Loucy (cell line): ENCODE measurements around the gene TP73.

ENCODE experiments used
- H2AFZ ChIP-seq: fragments of 200-600 bp; sonication (generic); 2 replicates; pipeline ENCODE4 v1.6.0; 2016; ENCODE audit warnings: antibody characterized with exemption, mild to moderate bottlenecking, low read length, moderate library complexity
- H3F3A ChIP-seq: fragments of 200-600 bp; 2 replicates; pipeline ENCODE4 v1.6.0; 2016; ENCODE audit warnings: antibody characterized with exemption, low read depth, mild to moderate bottlenecking
- H3K27me3 ChIP-seq: fragments of 200-600 bp; sonication (generic); 2 replicates; pipeline ENCODE4 v1.6.1; 2014; ENCODE audit warnings: low read length, mild to moderate bottlenecking; ENCODE audit not compliant: insufficient read depth, poor library complexity, severe bottlenecking
- H3K36me3 ChIP-seq: fragments of 200-600 bp; sonication (generic); 2 replicates; pipeline ENCODE4 v1.6.1; 2016; ENCODE audit warnings: low read length; ENCODE audit not compliant: insufficient read depth
- H3K4me1 ChIP-seq: fragments of 200-600 bp; sonication (generic); 2 replicates; pipeline ENCODE4 v1.5.1; 2014; ENCODE audit warnings: low read length, mild to moderate bottlenecking; ENCODE audit not compliant: insufficient read depth, poor library complexity, severe bottlenecking
- H3K4me2 ChIP-seq: fragments of 200-600 bp; sonication (generic); 2 replicates; pipeline ENCODE4 v1.6.0; 2014; ENCODE audit warnings: antibody characterized with exemption, low read length, low read depth, mild to moderate bottlenecking; ENCODE audit not compliant: poor library complexity, severe bottlenecking
- H3K4me3 ChIP-seq: fragments of 200-600 bp; sonication (generic); 2 replicates; pipeline ENCODE4 v1.5.1; 2014; ENCODE audit warnings: low read length, mild to moderate bottlenecking, mixed read lengths; ENCODE audit not compliant: poor library complexity, severe bottlenecking
- H3K79me2 ChIP-seq: fragments of 200-600 bp; sonication (generic); 2 replicates; pipeline ENCODE4 v1.6.1; 2014; ENCODE audit warnings: low read length; ENCODE audit not compliant: insufficient read depth
- H3K9ac ChIP-seq: fragments of 200-600 bp; sonication (generic); 2 replicates; pipeline ENCODE4 v1.6.0; 2014; ENCODE audit warnings: mild to moderate bottlenecking, low read depth, low read length, moderate library complexity; ENCODE audit not compliant: poor library complexity, severe bottlenecking
- H3K9me2 ChIP-seq: fragments of 200-600 bp; sonication (generic); replicated peaks from 2 replicates; pipeline ENCODE4 v1.6.1; 2016; ENCODE audit warnings: low read depth, low read length, mixed read lengths
- H3K9me3 ChIP-seq: fragments of 200-600 bp; sonication (generic); 2 replicates; pipeline ENCODE4 v1.6.1; 2014; ENCODE audit warnings: mild to moderate bottlenecking, antibody characterized with exemption, low read length, low read depth; ENCODE audit not compliant: insufficient read depth
- H4K20me1 ChIP-seq: fragments of 200-600 bp; sonication (generic); 2 replicates; pipeline ENCODE4 v1.6.0; 2014; ENCODE audit warnings: antibody characterized with exemption, low read length, mild to moderate bottlenecking; ENCODE audit not compliant: insufficient read depth, poor library complexity, severe bottlenecking
- CTCF ChIP-seq: fragments of 200-600 bp; sonication (generic); conservative IDR thresholded peaks from 2 replicates; pipeline ENCODE4 v1.5.1; 2014; ENCODE audit warnings: mild to moderate bottlenecking, antibody characterized with exemption, low read length
- EZH2phosphoT487 ChIP-seq: fragments of 200-600 bp; IDR thresholded peaks from 2 replicates; pipeline ENCODE4 v1.6.1; 2018; ENCODE audit warnings: antibody characterized with exemption, mild to moderate bottlenecking, moderate library complexity, borderline replicate concordance

TP73 gene

GRCh38 chr1:3730543-3731247 is 78.4 kb downstream of the TP73 start:
- Histone ChIP-seq H3K9me3 (no peaks in the 10 kb centered on the region), H3K4me2 (no peak overlapping the region), H4K20me1 (no peaks in the 10 kb centered on the region), H3K4me3 (no peak overlapping the region), H2AFZ (no peak overlapping the region), H3K79me2 (no peaks in the 10 kb centered on the region), H3K9me2 (no peaks in the 10 kb centered on the region), H3F3A (no peaks in the 10 kb centered on the region), H3K4me1 (no peaks in the 10 kb centered on the region), H3K27me3 (no peaks in the 10 kb centered on the region), H3K36me3 (no peaks in the 10 kb centered on the region), H3K9ac (no peak overlapping the region)
- TF ChIP-seq EZH2phosphoT487: no peak
- TF ChIP-seq CTCF: no peak

- H3K4me2 ChIP-seq: no peak overlapping the region
- no peaks in the 10 kb centered on the region for H3K4me1 ChIP-seq
- no peak for TF ChIP-seq EZH2phosphoT487
- TF ChIP-seq CTCF: no peak
Observed at GRCh38 chr1:3731583-3732433, 79.5 kb downstream of the TP73 start.

DNA sequence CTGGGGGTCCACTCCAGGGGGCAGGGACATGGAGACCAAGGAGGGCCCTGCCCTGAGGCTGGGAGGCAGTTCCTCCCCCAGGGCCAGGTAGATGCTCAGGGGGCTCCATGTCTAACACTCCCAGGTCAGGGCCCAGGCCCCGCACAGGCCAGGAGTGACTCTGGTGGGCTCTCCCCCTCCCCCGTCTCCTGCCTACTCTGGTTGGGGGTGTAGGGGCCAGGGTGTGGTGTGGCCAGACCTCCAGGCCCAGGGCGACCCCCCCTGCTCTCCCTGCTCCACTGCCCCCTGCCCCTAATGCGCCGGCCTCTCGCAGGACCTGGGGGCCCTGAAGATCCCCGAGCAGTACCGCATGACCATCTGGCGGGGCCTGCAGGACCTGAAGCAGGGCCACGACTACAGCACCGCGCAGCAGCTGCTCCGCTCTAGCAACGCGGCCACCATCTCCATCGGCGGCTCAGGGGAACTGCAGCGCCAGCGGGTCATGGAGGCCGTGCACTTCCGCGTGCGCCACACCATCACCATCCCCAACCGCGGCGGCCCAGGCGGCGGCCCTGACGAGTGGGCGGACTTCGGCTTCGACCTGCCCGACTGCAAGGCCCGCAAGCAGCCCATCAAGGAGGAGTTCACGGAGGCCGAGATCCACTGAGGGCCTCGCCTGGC is 80.2 kb downstream of the TP73 start:
- Histone ChIP-seq H3K4me3 (no peak overlapping the region), H3K9ac (no peak overlapping the region), H3K79me2 (no peaks in the 10 kb centered on the region), H3K27me3 (no peaks in the 10 kb centered on the region), H3K4me1 (no peaks in the 10 kb centered on the region), H3K4me2 (no peak overlapping the region), H3F3A (no peaks in the 10 kb centered on the region), H3K9me2 (no peaks in the 10 kb centered on the region), H3K9me3 (no peaks in the 10 kb centered on the region), H4K20me1 (no peaks in the 10 kb centered on the region), H3K36me3 (no peaks in the 10 kb centered on the region), H2AFZ (no peak overlapping the region)
- TF ChIP-seq CTCF: no peak
- no peak for TF ChIP-seq EZH2phosphoT487

More at GRCh38 chr1:3731583-3732433, 79.5 kb downstream of the TP73 start:
- no peaks in the 10 kb centered on the region for H3F3A ChIP-seq
- no peaks in the 10 kb centered on the region for H3K36me3 ChIP-seq
- no peak overlapping the region for H3K4me3 ChIP-seq
- H3K9me2 ChIP-seq: no peaks in the 10 kb centered on the region
- H2AFZ ChIP-seq: no peak overlapping the region
- H3K79me2 ChIP-seq: no peaks in the 10 kb centered on the region
- H3K27me3 ChIP-seq: no peaks in the 10 kb centered on the region
- no peaks in the 10 kb centered on the region for H4K20me1 ChIP-seq
- no peaks in the 10 kb centered on the region for H3K9me3 ChIP-seq
- no peak overlapping the region for H3K9ac ChIP-seq
